Measurements from ENCODE around the gene SEC61B.

SEC61B gene

DNA sequence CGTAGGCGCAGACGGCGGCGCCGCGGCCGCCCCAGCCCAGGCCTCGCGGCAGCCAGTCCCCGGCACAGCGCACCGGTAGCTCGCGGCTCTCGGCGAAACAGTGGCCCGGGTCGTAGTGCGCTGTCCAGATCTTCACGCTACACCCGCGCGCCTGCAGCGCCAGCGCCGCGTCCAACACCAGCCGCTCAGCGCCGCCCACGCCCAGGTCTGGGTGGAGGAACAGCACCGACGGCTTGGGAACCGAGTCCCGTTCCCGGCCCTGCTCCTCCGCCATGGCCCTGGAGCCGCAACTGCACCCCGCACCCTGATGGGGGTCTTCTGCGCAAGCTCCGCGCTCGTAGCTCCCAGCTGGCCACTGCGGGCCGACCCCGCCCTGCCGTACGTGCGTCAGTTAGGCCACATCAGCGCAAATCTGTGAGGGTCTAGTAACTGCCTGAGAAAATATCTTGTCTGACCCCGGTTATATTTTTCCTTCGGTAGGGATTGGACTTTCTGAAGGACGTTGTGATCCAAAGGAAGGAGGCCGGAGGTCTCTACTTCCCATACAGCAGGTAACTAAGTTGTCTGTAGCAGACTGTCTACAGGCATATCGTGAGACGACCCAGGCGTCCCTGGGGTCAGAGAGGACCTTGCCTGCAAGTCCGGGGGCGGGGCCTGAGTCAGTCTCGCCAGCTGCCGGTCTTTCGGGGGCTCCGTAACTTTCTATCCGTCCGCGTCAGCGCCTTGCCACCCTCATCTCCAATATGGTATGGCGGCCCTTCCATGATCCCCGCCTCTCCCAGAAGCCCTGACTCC, at the start of gene SEC61B, which contains the start of gene ALG2:
SEC61B (plus strand) TSS at position 662 of the 795 bp plus-strand sequence; CDS start at position 744, 82 bp downstream.
ALG2 (minus strand) TSS at position 322 of the 795 bp plus-strand sequence; CDS start at position 274, 48 bp downstream.
- peak; percentile 95 to 97 for DNase-seq

DNA sequence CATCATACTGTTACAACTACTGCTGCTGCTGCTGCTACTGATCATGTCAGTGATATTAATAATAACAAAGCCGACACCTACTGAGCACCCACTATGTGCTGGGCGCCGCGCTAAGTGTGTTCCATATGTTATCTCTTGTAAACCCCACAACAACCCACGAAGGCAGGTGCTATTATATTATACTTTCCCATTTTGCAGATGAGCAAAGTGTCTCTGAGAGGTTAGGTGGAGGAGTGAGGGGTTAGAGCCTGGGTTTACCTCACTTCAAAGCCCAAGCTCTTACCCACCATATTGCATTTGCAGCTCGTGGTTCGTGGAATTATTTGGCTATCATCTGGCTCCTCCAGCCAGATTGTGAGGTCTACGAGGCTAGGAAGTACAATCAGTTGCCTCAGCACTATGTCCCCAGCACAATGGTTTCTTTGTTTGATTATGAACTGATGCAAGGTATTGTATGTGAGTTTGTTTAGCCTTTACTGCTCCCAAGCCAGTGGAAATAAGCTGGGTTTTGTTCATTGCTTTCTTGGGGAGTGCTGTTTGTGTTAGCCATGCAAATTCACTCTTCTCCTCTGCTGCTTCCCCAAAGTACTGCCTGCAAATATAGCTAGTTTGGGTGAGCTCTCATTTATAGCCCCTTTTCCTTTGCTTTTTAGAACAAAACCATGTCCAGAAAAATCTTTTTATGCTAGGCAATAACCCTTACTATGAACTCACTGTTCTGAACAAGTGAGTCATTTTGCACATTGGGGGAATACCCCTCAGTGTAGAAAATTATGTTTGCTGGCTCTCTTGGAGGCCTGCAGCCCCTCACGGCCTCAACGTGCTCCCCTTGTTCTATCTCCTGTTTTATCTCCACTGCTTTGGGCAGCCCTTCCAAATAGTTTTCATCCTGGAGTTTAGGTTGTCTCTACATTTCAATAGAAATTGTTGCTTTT, 48.2 kb upstream of the SEC61B start:
- DNase-seq: no peak

DNA sequence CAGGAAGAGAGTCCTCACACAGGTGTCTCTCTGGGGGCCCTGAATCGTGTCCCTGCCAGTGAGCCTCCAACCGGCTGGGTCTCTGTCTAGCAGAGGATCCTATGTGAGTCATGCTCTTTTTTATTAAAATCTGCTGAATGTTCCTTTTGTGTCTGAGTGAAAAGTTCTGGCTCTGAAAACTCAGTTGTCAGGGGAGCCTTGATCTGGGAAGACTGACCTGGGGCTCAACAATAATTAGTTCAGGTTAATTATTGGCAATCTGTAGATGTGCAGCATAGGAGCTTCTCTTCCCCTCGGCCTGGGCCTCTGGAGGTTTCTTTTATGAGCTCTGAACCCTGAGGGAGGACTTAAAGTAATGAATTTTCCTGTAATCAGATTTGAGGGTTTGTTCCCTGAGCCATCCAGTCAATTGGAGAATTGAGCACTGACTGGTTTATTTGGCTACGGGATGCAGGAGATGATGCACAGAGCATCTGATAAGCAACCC, 45.5 kb upstream of the SEC61B start:
- DNase-seq: no peak

DNA sequence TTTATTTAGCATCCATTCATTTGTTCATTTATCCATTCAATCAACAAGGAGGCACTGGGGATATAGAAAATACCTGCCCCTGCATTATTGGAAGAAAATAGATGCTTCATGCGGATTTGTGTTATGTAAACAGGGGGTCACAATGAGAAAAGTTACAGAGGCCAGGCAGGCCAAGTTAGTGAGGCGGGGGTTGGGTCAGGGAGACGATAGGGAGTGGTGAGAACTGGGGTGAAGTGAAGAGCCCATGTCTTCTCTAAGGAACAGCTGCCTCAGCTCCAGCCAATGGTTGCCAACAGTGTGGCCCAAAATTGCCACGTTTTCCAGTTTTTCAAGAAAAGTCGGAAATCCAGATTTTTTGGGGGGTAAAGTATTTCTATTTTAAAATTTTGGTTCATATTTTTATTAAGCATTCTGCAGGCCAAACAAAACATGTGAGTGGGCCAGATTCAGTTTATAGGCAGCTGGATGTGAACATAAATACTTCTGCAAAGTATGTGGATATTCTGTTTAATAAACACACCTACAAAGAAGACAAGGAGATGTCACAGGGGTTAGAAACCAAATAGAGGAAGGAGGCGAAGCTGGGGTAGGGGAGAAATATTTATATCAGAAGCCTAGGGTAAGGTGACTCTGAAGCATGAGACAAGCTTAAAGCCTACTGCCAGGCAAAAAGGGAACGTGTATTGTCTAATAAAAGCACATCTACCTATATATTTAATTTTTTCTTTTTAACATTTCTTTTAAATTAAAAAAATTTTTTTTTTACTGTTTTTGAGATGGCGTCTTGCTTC, 44.3 kb upstream of the SEC61B start:
- no peak for DNase-seq

DNA sequence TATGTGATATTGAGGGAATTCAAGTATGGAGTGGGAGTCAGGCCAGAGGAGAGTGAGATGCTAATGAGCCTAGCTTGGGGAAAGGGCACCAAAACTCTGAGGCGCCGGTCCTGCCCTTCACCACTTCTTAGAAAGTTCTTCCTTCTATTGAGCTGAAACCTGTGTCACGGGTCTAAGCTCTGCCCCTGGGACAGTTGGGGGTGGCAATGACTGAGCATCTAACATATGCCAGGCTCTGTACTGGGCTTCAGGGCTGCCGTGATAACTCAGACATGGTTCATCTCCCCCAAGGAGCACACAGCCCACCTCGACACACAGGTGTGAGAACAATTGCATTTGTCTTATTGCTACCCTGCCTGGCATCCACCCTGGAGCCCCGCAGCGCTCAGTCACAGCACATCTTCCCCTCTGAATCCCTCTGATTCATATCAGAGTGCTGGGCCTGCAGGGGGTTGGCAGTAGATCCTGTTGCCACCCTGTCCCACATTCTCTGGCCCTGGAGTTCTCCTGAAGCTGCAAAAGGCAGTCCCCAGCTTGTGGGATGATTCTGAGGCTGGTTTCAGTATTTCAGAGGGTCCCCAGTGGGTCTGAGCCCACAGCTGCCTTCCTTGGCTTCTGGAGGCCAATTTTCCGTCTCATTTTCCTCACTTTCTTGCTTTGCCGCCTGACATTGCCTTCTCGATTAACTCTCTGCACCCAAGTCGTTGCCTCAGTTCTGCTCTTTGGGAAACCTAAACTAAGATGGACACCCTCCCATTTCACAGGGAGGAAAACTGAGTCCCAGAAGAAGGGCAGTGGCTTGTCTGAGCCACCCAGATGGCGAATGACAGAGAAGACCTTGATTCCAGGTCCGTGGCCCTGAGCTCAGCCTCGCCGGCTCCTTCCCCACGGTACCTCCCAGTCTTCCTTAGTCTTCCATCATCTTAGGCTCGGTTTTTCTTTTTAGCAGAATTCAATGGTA, 42.9 kb upstream of the SEC61B start:
- DNase-seq: no peak

DNA sequence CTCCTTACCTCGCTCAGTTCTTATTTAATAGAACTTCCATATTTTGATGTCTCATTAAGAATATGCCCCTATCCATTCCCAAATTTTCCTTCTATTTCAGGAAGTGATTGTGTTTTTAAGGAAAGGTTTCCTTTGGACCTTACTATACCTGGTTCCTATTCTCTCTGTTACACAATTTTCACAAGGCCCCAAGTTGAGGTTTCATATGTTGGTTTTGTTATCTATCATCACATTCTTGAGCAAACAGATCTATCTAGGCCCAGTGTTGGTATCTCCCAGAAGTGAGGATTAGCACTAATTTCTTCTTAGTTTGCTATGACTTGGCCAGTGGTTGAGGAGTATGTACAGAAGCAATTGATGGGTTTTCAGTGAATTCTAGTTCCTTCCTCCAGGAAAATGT, 41.9 kb upstream of the SEC61B start:
- no peak for DNase-seq

DNA sequence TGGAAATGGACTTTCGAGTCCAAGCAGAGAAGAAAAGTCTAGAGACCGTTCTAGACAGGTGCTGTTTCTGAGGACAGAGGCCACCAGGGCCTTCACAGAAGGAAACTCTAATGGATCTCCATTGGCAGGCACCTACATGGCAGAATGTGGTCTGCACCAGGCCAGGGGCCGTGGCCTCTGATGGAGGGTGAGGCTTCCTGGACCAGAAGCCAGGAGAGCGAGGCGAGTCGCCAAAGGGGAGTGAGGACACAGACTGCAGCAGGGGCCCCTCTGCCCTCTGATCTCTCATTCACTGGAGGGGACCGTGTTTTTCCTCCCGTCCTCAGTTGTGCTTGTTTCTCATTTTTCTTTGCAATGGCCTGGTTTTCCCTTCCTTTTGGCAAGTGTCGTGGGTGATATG, 41.4 kb upstream of the SEC61B start:
- DNase-seq: no peak

DNA sequence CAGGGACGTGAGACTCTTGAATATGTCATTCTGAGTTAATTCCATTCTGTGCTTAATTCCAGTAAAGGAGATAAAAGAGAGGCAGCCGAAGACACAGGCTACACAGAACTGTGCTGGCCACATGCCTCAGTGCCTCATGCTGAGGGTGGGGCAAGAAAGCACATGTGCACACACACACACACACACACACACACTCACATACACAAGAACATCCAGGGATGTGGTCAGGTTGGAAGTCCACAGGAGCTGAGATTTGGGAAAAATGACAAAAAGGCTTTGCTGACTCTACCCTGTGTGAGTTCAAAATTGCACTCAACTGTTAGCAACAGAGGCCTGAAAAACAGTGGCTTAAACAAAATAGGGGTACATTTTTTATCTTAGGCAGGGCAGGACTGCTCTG, 40.9 kb upstream of the SEC61B start:
- DNase-seq: no peak

DNA sequence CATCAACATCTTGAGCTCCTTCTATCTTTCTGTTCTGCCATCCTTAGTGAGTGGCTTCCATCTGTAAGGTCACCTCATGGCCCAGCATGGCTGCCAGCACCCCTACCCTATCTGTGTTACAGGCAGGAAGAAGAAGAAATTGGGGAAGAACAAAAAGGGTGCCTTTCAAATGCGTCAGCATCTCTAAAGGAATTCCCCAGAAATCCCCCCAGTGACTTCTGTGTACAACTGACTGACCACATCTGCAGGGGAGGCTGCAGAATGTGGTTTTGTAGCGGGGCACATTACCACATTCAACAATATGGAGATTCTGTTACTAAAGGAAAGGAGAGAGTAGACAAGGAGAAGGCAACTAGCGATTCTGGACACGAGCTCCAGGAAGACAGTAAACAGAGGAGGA, 40.5 kb upstream of the SEC61B start:
- DNase-seq: no peak

DNA sequence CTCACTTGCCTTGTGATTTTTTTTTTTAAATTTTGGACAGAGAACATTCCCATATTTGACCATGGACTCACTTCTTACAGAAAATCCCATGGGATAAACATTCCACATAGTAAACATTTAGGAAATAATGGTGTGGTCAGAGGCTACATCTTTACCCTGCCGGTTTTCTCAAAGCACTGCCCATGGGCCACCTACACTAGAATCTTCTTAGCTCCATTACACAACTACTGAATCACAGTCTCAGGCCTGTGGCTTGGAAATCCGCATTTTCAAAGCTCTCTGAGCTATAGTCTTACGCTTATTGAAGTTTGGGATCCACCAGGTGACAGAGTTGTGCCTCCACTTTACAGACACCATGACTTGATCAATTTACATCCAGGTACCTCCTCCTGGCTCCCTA, 39.7 kb upstream of the SEC61B start:
- no peak for DNase-seq

DNA sequence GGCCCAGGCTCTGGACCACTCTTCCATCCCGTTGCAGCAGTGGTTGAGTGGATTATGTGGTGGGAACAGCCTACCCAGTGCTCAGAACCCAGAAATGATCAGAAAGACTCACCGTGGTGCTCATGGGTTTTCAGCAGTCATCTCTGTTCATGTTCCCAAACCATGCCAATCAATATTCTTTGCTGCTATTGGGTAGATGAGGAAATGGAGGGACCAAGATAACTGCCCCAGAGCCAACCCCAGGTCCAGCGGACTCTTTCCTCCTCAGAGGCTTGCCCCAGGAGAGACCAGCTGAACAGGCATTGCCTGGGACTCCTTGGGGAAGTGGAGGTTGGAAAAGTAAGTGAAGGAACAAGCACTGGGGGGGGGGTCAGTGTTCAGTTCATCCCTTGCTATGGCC, 38.5 kb upstream of the SEC61B start:
- no peak for DNase-seq

DNA sequence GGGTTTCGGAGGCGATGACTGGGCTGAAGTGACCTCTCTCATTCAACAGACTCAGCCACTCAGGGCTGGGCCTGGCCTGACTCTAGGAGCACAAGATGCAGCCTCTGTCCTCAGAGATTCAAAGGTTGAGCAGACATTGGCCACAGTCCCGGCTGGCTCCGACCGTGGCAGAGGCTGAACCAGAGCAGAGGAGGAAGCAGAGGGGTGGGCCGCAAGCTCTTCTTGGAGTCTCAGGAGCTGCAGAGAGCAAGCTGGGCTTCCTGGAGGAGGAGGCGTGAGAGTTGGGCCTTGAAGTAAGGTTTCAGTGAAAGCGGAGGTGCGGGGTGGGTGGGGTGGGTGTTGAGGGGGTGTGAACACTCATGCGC, 38.0 kb upstream of the SEC61B start:
- DNase-seq: no peak

DNA sequence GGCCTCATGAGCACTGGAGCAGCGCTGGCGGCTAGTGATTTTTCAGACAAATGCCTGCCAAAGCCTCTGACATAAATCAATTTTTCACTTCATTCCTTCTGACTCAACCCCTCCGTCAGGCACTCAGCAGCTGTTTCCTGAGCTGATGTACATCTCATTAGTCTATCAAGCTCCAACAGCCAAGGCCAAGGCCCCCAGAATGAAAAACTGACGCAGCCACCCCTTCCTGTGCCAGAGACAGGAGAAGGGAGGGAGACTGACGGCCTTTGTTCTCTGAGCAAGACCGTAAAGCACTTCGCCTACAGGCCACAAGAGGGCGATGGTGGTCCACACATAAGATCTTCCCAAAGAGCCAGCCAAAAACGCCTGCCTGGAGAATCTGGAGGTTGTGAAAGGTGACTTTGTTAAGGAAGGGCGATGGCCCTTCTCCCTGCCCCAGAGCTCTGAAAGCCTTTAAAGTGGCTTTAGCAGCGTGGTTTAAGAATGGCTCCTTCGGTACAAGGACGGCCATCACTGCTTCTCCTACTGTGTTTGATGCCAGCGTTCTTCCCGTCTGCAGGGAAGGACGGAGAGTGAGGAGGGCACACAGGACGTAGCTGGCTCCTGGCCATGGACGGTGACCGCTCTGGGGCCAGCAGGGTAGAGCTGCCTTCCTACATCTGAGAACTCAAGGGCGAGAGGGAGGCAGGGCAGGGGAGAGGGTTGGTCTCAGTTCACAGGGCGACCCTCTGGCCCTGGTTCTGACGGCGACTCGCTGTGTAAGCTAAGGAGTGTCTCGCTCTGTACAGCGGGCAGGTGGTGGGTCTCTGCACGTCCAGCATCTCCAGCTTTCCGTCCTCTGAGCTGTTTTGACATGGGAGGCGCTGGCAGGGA, 37.4 kb upstream of the SEC61B start:
- peak; percentile 77 to 81 for DNase-seq

DNA sequence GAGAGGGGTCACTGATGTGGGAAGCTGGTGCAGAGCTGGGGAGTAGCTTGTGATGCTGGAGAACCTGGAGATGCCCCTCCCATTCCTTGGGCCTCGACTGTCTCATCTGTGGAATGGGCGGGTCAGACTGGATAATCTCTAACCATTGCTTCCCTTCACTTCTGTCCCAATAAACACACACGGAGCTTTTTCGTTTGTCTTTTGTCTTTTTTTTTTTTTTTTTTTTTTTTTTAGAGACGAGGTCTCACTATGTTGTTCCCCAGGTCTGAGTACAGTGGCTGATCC, 36.8 kb upstream of the SEC61B start:
- DNase-seq: no peak

DNA sequence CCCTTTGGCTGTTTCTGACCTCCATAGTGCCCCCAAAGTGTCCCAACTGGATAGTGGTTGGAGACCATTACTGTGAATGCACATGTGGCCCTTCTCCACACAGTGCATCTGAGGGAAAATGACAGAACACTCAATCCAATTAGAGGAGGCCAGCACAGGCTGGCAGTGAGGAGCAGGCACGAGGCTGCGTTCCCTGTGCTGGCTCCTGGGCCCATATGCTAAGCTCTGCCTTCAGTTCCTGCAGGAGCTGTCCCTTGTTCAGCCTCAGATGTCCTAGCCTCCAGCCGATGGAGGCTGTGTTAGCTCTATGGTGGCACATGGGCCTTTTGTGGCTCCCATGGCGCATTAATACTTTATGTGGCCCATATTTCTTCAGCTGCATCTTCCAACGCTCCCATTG, 36.1 kb upstream of the SEC61B start:
- no peak for DNase-seq

DNA sequence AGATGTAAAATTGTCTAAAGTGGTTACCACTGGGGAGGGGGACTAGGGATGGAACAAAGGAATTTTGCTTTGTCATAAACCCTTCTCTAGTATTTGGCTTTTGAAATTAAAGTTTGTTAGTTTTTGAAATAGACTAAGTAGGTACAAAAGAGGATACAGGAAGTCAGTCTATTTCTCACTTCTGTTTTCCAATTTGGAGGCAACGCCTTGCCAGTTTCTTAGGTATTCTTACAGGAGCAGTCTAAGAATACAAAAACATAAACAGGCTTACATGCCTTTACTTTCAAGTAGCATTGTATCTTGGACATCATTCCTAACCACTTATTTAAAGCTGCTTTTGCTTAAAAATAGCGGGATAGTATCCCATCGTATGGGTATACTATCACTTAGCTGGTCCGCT, 34.8 kb upstream of the SEC61B start:
- DNase-seq: no peak

DNA sequence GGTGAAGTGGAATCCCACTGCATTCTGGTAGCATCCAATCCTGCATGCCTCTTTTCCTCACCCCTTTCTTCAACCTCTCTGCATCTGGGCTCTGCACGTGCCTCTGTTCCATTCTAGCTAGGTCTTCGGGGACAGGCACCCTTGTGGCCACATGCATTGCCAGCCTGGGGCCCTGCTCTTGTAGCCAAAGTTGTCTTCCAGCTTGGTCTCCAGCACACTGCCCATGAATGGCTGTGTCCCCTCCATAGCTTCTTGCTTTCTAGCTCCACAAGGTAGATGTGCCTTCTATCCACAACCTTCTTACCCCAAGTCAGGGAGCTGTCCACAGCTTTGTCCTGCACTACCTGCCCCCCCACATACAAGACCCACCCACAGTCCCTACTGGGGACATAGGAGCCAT, 32.9 kb upstream of the SEC61B start:
- no peak for DNase-seq

DNA sequence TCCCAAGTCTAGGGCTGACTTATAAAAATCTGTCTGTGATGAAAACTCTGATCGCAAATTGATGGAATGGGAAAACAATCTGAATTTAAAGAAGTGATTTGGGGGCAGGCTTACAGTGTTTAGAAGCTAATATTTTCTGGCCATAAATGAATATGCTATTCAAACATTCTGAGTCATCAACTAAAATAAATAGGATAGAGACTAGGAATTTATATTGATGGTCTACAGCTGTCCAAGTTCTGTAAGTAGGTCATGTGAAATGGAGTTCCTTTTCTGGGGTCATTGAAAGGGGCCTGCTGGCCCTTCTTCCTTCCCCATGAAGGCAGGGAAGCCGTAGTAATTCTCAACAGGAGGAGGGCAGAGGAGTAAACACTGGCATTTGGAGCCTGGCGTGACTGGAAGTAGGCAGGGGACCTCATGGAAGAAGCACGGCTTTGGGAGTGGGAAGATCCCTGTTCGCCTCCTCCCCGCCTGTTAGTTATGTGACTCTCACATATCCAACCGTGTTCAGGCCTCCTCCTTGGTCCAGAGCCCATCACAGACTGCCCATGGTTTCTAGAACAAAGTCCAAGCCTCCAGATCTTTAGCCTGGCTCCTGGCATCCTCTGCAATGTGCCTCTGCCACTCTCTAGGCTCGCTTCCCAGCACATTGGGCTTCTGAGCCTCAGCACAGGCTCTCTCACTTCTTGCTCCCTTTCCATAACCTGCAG, 32.0 kb upstream of the SEC61B start:
- no peak for DNase-seq

DNA sequence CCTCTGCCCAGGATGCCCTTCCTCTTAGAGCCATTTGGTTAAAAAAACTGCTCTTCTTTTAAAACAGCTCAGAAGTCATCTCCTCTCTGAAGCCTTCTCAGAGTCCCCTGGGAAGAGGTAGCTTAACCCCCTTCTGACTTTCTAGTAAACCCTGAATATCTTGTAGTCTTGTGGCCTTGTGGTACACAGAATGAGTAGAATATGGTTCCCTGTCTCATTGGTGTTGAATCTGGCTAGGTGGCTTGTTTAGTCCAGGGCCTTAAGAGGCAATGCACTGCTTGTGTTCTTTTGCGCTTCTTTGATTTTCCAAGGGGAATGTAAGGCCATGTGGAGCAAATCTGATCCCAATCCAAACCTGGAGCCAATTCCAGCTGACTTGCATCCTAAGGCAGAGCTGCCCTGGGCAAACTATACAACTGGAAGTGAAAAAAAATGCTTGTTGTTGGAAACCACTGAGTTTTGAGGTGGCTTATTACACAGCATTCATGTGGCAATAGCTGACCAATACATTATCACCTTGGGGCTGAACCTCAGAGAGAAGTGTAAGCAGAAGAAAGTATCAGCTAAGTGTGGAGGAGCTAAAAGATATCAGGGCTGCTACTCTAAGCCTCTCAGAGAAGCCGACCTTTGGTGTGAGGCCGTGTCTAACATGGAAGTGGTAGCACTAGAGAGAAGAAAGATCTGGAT, 31.3 kb upstream of the SEC61B start:
- DNase-seq: no peak
